HG03064 (cell line): ENCODE results near the gene SERINC4.

Experiments used
- ATAC-seq: cut with Tn5 transposase; IDR thresholded peaks from one replicate; pipeline ENCODE4 v1.9.1; 2021; ENCODE audit warnings: low read depth; ENCODE audit not compliant: unreplicated experiment

The SERINC4 gene

GRCh38 chr15:43799209-43799944 lies 643 bp downstream of the SERINC4 start:
- no peak for ATAC-seq

DNA sequence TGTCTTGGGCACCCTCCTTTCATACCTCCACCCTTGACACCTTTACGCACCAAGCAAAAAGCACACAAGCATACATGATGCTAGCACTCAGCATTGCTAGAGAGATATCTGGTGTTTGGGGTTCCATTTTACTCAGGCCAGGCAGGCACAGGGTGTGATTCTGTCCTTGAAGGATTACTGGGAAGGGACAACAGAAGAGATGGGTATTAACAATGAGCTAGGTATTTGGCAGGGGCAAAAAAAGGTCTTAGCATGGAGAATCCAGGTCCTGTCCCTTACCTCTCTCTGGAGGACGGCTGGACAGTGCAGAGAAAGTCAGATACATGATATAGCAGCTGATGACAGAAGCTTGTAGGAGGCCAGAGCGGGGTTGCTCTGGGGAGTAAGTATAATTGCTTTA lies 3.5 kb downstream of the SERINC4 start:
- no peak for ATAC-seq

- no peak for ATAC-seq
Observed at GRCh38 chr15:43795997-43796396, 4.0 kb downstream of the SERINC4 start.

DNA sequence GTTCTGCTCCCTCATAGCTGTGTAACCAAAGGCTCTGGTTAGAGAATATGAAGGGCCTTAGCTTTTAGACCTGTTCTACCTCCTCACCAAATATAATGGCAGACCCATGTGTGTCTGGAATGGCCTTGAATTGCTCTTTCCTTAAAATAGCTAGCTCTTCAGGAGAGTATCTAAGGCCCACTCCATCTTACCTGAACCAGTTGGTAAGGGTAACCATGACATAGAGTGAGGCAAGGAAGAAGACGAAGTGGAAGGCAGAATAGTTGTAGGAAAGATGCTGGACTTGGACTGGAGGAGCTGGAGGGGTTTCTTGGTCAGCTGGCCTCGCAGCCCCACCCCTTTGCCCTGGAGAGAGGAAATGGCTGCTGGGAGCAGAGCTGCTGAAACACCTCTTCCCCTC lies 4.8 kb downstream of the SERINC4 start:
- ATAC-seq = no peak

GRCh38 chr15:43794269-43795037 lies 5.6 kb downstream of the SERINC4 start:
- ATAC-seq = no peak

DNA sequence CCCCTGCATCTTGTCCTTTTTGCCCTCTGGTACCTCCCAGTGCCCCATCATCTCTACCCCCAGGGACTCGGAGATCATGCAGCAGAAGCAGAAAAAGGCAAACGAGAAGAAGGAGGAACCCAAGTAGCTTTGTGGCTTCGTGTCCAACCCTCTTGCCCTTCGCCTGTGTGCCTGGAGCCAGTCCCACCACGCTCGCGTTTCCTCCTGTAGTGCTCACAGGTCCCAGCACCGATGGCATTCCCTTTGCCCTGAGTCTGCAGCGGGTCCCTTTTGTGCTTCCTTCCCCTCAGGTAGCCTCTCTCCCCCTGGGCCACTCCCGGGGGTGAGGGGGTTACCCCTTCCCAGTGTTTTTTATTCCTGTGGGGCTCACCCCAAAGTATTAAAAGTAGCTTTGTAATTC lies 6.4 kb downstream of the SERINC4 start:
- ATAC-seq = no peak

DNA sequence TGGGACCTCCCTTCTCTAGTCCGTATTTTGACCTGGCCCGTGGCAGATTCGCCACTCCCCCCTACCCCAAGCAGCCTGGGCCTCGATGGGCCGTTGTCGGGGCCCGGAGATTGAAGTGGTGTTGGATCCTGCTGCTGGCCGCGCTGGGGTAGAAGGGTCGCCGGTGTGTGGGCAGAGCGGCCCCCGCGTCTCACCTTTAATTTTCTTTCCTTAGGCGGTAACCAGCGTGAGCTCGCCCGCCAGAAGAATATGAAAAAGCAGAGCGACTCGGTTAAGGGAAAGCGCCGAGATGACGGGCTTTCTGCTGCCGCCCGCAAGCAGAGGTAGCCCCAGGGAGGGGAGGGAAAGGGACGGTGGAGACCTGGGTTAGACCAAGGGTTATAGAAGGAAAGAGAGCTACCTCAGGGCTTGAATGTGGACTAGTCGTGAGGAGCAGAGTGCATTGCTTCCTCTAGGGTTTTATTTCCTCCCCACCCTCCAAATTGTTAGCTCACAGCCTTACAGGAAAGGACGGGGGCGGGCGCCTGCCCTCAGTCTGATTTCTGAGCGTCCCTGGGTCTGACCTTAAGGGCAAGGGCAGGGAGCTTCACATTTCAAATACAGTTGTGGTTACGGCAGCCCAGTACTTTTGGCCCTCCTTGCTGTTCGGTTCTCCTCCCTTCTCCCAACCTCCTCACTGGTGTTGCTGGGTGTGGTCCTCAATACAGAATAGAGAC lies 7.1 kb downstream of the SERINC4 start:
- no peak for ATAC-seq

- ATAC-seq = peak; percentile 83
Observed at GRCh38 chr15:43791993-43792760, 7.8 kb downstream of the SERINC4 start, which contains the start of gene SERF2. SERF2 (plus strand) TSS chr15:43792320; CDS start chr15:43792377, 57 bp downstream.

DNA sequence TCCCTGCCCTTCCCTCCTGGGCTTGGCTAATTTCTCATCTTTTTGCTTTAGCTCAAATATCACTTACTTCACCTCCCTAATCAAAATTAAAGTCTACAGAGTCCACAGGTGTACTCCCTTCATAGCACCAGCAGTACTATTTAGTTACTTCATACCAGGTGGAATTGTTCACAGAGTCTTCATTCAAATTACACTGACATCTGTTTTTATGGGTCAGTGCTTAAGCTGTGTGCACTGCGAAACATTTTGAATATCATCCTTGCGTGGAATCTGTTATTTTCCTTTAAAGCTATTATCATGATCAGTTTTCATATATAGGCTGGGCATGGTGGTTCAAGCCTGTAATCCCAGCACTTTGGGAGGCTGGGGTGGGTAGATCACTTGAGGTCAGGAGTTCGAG lies 10.6 kb downstream of the SERINC4 start:
- no peak for ATAC-seq

DNA sequence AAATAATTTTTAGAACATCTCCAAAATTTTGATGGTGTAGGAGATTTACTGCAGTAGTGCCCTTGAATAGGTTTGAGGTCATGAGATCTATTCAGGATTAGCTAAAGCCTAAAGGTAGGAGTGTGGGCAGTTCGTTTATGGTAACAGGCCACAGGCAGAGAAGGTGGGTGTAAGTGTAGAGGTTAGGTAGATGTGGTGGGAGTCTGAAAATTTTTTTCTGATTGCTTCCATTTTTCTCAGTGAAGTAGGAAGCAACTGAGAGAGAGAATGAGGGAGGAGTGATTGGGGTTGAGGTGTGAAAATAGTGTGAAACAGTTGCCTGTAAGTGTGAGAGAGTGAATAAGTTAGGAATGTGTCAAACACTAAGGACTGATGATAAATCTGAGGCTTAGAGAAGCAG lies 21.0 kb downstream of the SERINC4 start:
- no peak for ATAC-seq

- ATAC-seq = peak; percentile 42
Observed at GRCh38 chr15:43777267-43777914, 22.6 kb downstream of the SERINC4 start.

- peak; percentile 45 for ATAC-seq
Observed at GRCh38 chr15:43776718-43777266, 23.2 kb downstream of the SERINC4 start, which contains the start of gene ELL3. ELL3 (minus strand) TSS chr15:43776966; CDS start chr15:43776901, 65 bp downstream.

GRCh38 chr15:43776101-43776717 lies 23.8 kb downstream of the SERINC4 start:
- ATAC-seq = peak; percentile 54

GRCh38 chr15:43775411-43775965 lies 24.5 kb downstream of the SERINC4 start:
- ATAC-seq = no peak

DNA sequence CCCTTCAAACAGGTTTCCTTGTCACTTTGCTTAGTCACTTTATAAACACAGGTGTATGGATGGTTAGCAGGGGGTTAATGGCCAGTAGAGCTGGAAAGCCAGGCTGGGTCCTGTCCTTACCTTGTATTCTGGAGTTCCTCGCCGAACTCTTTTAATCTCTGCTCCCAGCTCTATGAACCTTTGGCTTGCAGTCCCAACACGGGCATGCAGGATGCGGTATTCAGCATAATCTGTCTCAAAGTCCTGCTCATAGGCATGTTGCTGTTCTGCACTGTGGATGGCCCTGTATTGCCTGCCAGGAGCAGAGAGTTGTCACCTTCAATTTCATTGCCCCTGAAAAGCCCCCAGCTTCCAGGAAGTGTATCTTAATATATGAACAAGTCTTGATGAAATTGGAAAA lies 26.0 kb downstream of the SERINC4 start:
- ATAC-seq = no peak

- no peak for ATAC-seq
Observed at GRCh38 chr15:43772624-43773023, 27.4 kb downstream of the SERINC4 start.

DNA sequence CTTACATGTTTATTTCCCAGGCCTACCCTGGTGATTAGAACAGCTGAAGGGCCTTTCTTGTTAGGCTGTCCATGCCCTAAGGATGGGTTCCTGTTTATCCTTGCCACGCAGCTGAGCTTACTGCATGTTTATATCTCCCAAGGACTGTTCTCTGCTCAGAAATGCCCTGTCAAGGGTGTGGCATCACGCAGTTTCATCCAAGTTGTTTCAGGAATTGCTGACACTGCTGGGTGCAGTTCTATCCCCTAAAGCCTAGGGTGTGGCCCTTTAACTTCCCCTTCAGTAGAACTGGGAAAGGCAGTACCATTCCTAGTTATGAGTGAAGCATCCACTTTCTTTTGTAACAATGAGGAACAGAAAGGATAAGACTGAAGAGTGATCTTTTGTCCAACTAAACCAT lies 28.2 kb downstream of the SERINC4 start:
- no peak for ATAC-seq

DNA sequence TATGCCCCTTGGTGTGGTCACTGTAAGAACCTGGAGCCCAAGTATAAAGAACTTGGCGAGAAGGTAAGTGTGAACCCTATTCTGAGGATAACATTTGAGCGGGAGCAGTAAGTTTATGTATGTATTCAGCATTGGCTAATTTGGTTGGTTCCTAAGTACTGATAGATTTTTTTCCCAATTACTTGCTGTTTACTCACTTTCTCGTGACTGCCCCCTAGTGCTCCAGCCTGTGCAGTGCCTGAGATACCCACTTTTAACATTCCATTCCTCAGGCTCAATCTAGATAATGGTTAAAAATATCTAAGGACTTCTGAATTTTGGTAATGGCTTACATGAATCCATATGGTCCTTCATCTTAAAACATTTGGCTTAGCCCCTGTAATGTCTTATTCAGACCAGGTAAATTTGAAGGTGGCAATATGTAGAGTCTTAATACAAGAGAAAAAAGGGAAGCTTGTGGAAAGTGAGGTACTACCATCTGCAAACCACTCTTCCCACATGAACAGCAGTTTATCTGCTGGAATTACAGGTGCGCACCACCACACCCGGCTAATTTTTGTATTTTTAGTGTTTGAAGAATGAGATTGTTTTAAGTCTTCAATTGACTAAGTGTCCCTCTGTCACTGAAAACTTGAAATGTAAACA lies 30.3 kb downstream of the SERINC4 start:
- ATAC-seq = no peak
